PC-3 (cell line): ENCODE data around the gene ZNF587B.
"Not testable (repeated sequence)": the region's sequence is repeated elsewhere in the genome, so short reads cannot be mapped to it uniquely, and the experiment has no call there.

Experiments
- EZH2phosphoT487 ChIP-seq: fragments of 300-600 bp; sonication (generic); IDR thresholded peaks from 2 replicates; pipeline ENCODE4 v1.6.1; 2018; ENCODE audit warnings: mild to moderate bottlenecking, antibody characterized with exemption, low read length, borderline replicate concordance
- TF ChIP-seq, protein P1 (sequence below): fragments of 300-600 bp; sonication (generic); conservative IDR thresholded peaks from 2 replicates; pipeline ENCODE4 v1.5.1; 2017; ENCODE audit warnings: antibody characterized with exemption, low read depth, mild to moderate bottlenecking, low read length

DNA sequence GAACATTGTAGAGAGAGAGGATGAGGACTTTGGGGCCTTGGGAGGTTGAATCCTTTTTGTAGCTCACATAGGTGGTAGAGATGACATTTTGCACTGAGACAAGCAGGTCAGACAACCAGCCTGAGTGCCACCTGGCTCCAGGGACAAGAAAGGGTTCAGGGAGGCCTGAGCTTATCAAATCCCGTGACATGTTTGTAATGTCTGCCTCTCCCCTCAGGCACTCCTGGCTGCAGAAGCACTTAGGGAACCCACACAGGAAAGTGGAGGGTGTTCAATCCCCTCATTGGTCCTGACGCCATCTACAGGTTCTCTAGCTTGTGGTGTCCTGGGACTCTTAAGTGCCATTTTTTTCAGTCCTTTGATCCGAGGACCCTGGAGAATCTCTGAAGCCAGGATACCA, 9.0 kb upstream of the ZNF587B start:
- not testable (repeated sequence) for TF ChIP-seq EZH2phosphoT487
- TF ChIP-seq, protein P1, sequence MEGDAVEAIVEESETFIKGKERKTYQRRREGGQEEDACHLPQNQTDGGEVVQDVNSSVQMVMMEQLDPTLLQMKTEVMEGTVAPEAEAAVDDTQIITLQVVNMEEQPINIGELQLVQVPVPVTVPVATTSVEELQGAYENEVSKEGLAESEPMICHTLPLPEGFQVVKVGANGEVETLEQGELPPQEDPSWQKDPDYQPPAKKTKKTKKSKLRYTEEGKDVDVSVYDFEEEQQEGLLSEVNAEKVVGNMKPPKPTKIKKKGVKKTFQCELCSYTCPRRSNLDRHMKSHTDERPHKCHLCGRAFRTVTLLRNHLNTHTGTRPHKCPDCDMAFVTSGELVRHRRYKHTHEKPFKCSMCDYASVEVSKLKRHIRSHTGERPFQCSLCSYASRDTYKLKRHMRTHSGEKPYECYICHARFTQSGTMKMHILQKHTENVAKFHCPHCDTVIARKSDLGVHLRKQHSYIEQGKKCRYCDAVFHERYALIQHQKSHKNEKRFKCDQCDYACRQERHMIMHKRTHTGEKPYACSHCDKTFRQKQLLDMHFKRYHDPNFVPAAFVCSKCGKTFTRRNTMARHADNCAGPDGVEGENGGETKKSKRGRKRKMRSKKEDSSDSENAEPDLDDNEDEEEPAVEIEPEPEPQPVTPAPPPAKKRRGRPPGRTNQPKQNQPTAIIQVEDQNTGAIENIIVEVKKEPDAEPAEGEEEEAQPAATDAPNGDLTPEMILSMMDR: not testable (repeated sequence)
